HepG2 (cell line): ENCODE measurements around the gene PCSK7. TPM values are rescaled to one million over a fixed set of nuclear protein-coding genes. Genes with fewer than 3 reads are reported as not detected.

Experiments used
- ARHGAP35 ChIP-seq: sonication (generic); formaldehyde crosslinking; IDR thresholded peaks from 2 replicates; pipeline ENCODE4 v1.9.0; 2022; ENCODE audit warnings: mild to moderate bottlenecking, inconsistent platforms, moderate library complexity, missing genetic modification reagents, borderline replicate concordance
- EHMT2 ChIP-seq: fragments of 200-600 bp; sonication (generic); IDR thresholded peaks from 2 replicates; pipeline ENCODE4 v1.7.0; 2017; ENCODE audit warnings: antibody characterized with exemption, low read depth, low read length, borderline replicate concordance
- FOXP1 ChIP-seq, 2 experiments: fragments of 450-650 bp in 1 of 2; IDR thresholded peaks; 2 replicates each; pipeline ENCODE4 v1.6.1; 2017 to 2018; ENCODE audit warnings: antibody characterized with exemption in 1 of 2
- HNF4A ChIP-seq: sonication (generic); formaldehyde crosslinking; IDR thresholded peaks from 2 replicates; pipeline ENCODE4 v1.4.0; 2020; ENCODE audit warnings: missing genetic modification reagents
- HOXA9 ChIP-seq: sonication (generic); formaldehyde crosslinking; IDR thresholded peaks from 2 replicates; pipeline ENCODE4 v1.8.1; 2022; ENCODE audit warnings: missing genetic modification reagents, mild to moderate bottlenecking, moderate library complexity, borderline replicate concordance
- KDM1A ChIP-seq: IDR thresholded peaks from 2 replicates; pipeline ENCODE4 v1.6.1; 2016; ENCODE audit warnings: missing compliant biosample characterization
- KDM5A ChIP-seq: fragments of 200-600 bp; sonication (generic); IDR thresholded peaks from 2 replicates; pipeline ENCODE4 v1.7.0; 2018; ENCODE audit warnings: antibody characterized with exemption, mild to moderate bottlenecking, low read length, borderline replicate concordance
- MAFK ChIP-seq, 2 experiments: IDR thresholded peaks in 1 of 2; conservative IDR thresholded peaks in 1 of 2; 2 replicates each; pipeline ENCODE4 v1.6.1; 2011; ENCODE audit warnings: improper control_type of control experiment in 2 of 2, low read length in 2 of 2
- MIER2 ChIP-seq: IDR thresholded peaks from 2 replicates; pipeline ENCODE4 v1.6.1; 2016; ENCODE audit warnings: missing biosample characterization, missing genetic modification reagents
- RFX3 ChIP-seq: IDR thresholded peaks from 2 replicates; pipeline ENCODE4 v1.6.1; 2016; ENCODE audit warnings: missing biosample characterization, missing genetic modification reagents
- SMARCE1 ChIP-seq: fragments of 450-650 bp; IDR thresholded peaks from 2 replicates; pipeline ENCODE4 v1.6.1; 2017; ENCODE audit warnings: borderline replicate concordance
- SNAI1 ChIP-seq: sonication (generic); formaldehyde crosslinking; IDR thresholded peaks from 2 replicates; pipeline ENCODE4 v1.5.0; 2020; ENCODE audit warnings: mild to moderate bottlenecking, missing genetic modification reagents, borderline replicate concordance
- SPEN ChIP-seq: sonication (generic); formaldehyde crosslinking; IDR thresholded peaks from 2 replicates; pipeline ENCODE4 v1.5.1; 2020; ENCODE audit warnings: low read depth, mild to moderate bottlenecking, missing genetic modification reagents
- STAT5B ChIP-seq: sonication (generic); formaldehyde crosslinking; IDR thresholded peaks from 2 replicates; pipeline ENCODE4 v1.4.0; 2020; ENCODE audit warnings: missing genetic modification reagents
- TBP ChIP-seq: sonication (generic); formaldehyde crosslinking; IDR thresholded peaks from 2 replicates; pipeline ENCODE4 v1.5.0; 2020; ENCODE audit warnings: missing genetic modification reagents
- TOPORS ChIP-seq: sonication (generic); formaldehyde crosslinking; IDR thresholded peaks from 2 replicates; pipeline ENCODE4 v1.8.0; 2023; ENCODE audit warnings: mild to moderate bottlenecking, missing genetic modification reagents
- ZIK1 ChIP-seq: sonication (generic); formaldehyde crosslinking; IDR thresholded peaks from 2 replicates; pipeline ENCODE4 v1.5.0; 2020; ENCODE audit warnings: mild to moderate bottlenecking, low read depth, missing genetic modification reagents, borderline replicate concordance
- ZNF136 ChIP-seq: sonication (generic); formaldehyde crosslinking; IDR thresholded peaks from 2 replicates; pipeline ENCODE4 v1.8.1; 2022; ENCODE audit warnings: low read depth, mild to moderate bottlenecking, moderate library complexity, missing genetic modification reagents
- ZNF615 ChIP-seq: sonication (generic); formaldehyde crosslinking; IDR thresholded peaks from 2 replicates; pipeline ENCODE4 v1.5.0; 2020; ENCODE audit warnings: mild to moderate bottlenecking, missing genetic modification reagents, borderline replicate concordance
- polyA plus RNA-seq, 8 experiments: library from polyadenylated mRNA; depleted of rRNA in 3 of 8; stranded (reverse) in 7 of 8; unstranded in 1 of 8; fragments of >200 nt; fragmentation: Illumina TruSeq in 4 of 8; extraction: Trizol in 4 of 8; gene quantifications; 2 replicates each; pipeline versions ENCODE4 v1.2.1 to v1.2.3, GENCODE V29; 2011 to 2016; ENCODE audit warnings: low read depth in 4 of 8, missing spikeins in 1 of 8, mixed read lengths in 1 of 8; ENCODE audit not compliant: insufficient read depth in 1 of 8
- total RNA-seq, 5 experiments: library from RNA; depleted of rRNA; stranded (reverse); fragments of >200 nt; fragmentation: Illumina TruSeq; extraction: Trizol; gene quantifications; 2 replicates each; pipeline ENCODE4 v1.2.3, GENCODE V29; 2016; ENCODE audit warnings: low read depth in 1 of 5
- TF ChIP-seq, protein P1 (sequence below): sonication (generic); formaldehyde crosslinking; IDR thresholded peaks from 2 replicates; pipeline ENCODE4 v1.4.0; 2020; ENCODE audit warnings: mild to moderate bottlenecking, missing genetic modification reagents
- TF ChIP-seq, protein P2 (sequence below): sonication (generic); formaldehyde crosslinking; IDR thresholded peaks from 2 replicates; pipeline ENCODE4 v1.5.1; 2020; ENCODE audit warnings: missing genetic modification reagents, mild to moderate bottlenecking, borderline replicate concordance
- TF ChIP-seq, protein P3 (sequence below): sonication (generic); formaldehyde crosslinking; IDR thresholded peaks from 2 replicates; pipeline ENCODE4 v1.9.0; 2021; ENCODE audit warnings: missing genetic modification reagents, borderline replicate concordance
- TF ChIP-seq, protein P4 (sequence below): sonication (generic); formaldehyde crosslinking; IDR thresholded peaks from 2 replicates; pipeline ENCODE4 v1.5.1; 2020; ENCODE audit warnings: mild to moderate bottlenecking, missing genetic modification reagents, moderate library complexity

PCSK7 gene
- total and polyA plus RNA-seq, 2 of the 13 experiments (the other 11 are each of a cell fraction or from before 2014, with no cell fraction given): 13.4 to 13.8 TPM

DNA sequence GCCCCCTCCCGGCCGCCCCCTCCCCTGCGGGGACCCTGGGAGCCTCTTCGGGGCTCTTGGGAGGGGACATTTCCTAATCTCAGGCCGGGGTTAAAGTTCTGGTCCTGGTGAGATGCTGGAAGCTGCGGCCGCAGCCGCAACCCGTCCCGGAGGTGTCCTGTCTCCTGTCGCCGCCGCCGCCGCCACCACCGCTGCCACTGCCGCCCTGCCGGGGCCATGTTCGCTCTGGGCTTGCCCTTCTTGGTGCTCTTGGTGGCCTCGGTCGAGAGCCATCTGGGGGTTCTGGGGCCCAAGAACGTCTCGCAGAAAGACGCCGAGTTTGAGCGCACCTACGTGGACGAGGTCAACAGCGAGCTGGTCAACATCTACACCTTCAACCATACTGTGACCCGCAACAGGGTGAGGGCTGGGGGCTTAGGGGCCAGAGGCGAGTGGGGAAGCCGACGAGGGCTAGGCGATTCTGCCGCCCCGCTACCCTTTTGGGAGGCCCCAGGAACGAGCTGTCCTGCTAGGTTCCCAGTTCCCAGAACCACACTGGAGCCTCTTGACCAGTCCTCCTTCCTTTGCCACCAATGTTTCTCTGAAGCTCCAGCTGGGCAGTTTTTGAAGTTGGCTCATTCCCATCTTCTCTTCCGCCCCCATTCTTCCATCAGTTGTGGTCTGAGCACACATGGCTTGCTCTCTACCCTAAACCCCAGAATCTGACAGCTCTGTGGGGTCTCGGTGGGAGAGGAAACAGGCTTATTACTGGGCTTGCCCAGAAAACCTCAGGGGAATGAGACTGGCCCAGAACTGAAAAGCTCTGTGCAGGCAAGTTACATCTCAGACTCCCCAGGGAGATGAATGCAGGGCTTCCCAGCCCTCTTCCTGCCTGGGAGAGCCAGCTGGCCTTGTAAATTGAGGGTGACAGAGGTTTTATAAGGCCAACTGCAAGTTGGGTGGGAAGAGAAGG is 52.5 kb downstream of the PCSK7 start (continued):
- no peak for TF ChIP-seq KDM1A (CRISPR knock-in tag)
- TF ChIP-seq, protein P1, sequence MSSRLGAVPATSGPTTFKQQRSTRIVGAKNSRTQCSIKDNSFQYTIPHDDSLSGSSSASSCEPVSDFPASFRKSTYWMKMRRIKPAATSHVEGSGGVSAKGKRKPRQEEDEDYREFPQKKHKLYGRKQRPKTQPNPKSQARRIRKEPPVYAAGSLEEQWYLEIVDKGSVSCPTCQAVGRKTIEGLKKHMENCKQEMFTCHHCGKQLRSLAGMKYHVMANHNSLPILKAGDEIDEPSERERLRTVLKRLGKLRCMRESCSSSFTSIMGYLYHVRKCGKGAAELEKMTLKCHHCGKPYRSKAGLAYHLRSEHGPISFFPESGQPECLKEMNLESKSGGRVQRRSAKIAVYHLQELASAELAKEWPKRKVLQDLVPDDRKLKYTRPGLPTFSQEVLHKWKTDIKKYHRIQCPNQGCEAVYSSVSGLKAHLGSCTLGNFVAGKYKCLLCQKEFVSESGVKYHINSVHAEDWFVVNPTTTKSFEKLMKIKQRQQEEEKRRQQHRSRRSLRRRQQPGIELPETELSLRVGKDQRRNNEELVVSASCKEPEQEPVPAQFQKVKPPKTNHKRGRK (CRISPR knock-in tag): no peak
- peak; percentile 24; the same call in 1 of the 2 replicates for TF ChIP-seq HNF4A (CRISPR knock-in tag)
- TF ChIP-seq, protein P2, sequence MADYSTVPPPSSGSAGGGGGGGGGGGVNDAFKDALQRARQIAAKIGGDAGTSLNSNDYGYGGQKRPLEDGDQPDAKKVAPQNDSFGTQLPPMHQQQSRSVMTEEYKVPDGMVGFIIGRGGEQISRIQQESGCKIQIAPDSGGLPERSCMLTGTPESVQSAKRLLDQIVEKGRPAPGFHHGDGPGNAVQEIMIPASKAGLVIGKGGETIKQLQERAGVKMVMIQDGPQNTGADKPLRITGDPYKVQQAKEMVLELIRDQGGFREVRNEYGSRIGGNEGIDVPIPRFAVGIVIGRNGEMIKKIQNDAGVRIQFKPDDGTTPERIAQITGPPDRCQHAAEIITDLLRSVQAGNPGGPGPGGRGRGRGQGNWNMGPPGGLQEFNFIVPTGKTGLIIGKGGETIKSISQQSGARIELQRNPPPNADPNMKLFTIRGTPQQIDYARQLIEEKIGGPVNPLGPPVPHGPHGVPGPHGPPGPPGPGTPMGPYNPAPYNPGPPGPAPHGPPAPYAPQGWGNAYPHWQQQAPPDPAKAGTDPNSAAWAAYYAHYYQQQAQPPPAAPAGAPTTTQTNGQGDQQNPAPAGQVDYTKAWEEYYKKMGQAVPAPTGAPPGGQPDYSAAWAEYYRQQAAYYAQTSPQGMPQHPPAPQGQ (CRISPR knock-in tag): 0 out of 2 replicates have a peak, but pooled peaks have one; percentile 30
- TF ChIP-seq TBP (CRISPR knock-in tag): no peak
- 0 out of 2 replicates have a peak, but pooled peaks have one; percentile 9 for TF ChIP-seq ZNF136
- no peak for TF ChIP-seq ZNF615
- no peak for TF ChIP-seq KDM5A
- TF ChIP-seq SMARCE1: no peak
- no peak for TF ChIP-seq SNAI1 (CRISPR knock-in tag)
- no peak for TF ChIP-seq ZIK1 (CRISPR knock-in tag)
- no peak for TF ChIP-seq RFX3 (CRISPR knock-in tag)
- TF ChIP-seq ARHGAP35 (CRISPR knock-in tag): no peak
- TF ChIP-seq, protein P3, sequence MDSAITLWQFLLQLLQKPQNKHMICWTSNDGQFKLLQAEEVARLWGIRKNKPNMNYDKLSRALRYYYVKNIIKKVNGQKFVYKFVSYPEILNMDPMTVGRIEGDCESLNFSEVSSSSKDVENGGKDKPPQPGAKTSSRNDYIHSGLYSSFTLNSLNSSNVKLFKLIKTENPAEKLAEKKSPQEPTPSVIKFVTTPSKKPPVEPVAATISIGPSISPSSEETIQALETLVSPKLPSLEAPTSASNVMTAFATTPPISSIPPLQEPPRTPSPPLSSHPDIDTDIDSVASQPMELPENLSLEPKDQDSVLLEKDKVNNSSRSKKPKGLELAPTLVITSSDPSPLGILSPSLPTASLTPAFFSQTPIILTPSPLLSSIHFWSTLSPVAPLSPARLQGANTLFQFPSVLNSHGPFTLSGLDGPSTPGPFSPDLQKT (CRISPR knock-in tag): no peak
- no peak for TF ChIP-seq EHMT2
- TF ChIP-seq FOXP1 (IDR thresholded peaks at IDR 0.05): no peak
- no peak for TF ChIP-seq FOXP1 (CRISPR knock-in tag; IDR thresholded peaks at IDR 0.05)
- TF ChIP-seq STAT5B: no peak
- TF ChIP-seq, protein P4, sequence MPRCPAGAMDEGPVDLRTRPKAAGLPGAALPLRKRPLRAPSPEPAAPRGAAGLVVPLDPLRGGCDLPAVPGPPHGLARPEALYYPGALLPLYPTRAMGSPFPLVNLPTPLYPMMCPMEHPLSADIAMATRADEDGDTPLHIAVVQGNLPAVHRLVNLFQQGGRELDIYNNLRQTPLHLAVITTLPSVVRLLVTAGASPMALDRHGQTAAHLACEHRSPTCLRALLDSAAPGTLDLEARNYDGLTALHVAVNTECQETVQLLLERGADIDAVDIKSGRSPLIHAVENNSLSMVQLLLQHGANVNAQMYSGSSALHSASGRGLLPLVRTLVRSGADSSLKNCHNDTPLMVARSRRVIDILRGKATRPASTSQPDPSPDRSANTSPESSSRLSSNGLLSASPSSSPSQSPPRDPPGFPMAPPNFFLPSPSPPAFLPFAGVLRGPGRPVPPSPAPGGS: peak; percentile 73; the same call in 1 of the 2 replicates
- 0 out of 2 replicates have a peak, but pooled peaks have one; percentile 17 for TF ChIP-seq SPEN (CRISPR knock-in tag)
- TF ChIP-seq HOXA9 (CRISPR knock-in tag): no peak
- TF ChIP-seq MIER2 (CRISPR knock-in tag): no peak
- TF ChIP-seq TOPORS (CRISPR knock-in tag): no peak
- no peak for TF ChIP-seq MAFK (conservative IDR thresholded peaks at IDR 0.05 in 1 of 2, IDR thresholded peaks at IDR 0.05 in 1 of 2; ENCODE audit: low read length in 2 of 2)
